Endothelial cell of umbilical vein (primary cell): Measurements from ENCODE around the gene WLS. TPM values are rescaled to one million over a fixed set of nuclear protein-coding genes. Genes with fewer than 3 reads are reported as not detected.

Experiments used
- BruUV-seq: library from RNA; stranded (reverse); fragments of 400-500 nt; replicated peaks from 2 replicates; lab custom pipeline; 2021; lab: Mats Ljungman, UMichigan
- CTCF ChIA-PET: fragments of 300-600, 350-600 bp; sonication (Branson Sonifier 250); formaldehyde crosslinking; loops from one replicate; lab custom pipeline; 2021; ENCODE audit warnings: antibody characterized with exemption, inconsistent platforms; lab: Charles Lee
- POLR2A ChIA-PET: fragments of 300-600, 350-600 bp; sonication (Branson Sonifier 250); formaldehyde crosslinking; loops from one replicate; lab custom pipeline; 2021; ENCODE audit warnings: antibody characterized with exemption, inconsistent platforms; lab: Charles Lee
- DNase-seq: peaks from one replicate; pipeline ENCODE4 v3.0.0-alpha.2; 2011; ENCODE audit warnings: low read depth, low spot score
- FAIRE-seq: peaks from 2 replicates; lab custom pipeline; 2011; peaks lifted over from hg19 to GRCh38; lab: Jason Lieb, UNC
- H2AFZ ChIP-seq: 2 replicates; pipeline ENCODE4 v1.6.0; 2012; ENCODE audit warnings: low read depth, low read length, control low read depth, inconsistent platforms
- H3K27ac ChIP-seq: 2 replicates; pipeline ENCODE4 v1.5.1; 2011; ENCODE audit warnings: low read depth, mild to moderate bottlenecking, control low read depth, low read length, moderate library complexity; ENCODE audit not compliant: insufficient read depth
- H3K27me3 ChIP-seq, 2 experiments: 2 replicates each; pipeline versions ENCODE4 v1.6.0 to v1.6.1; 2011; ENCODE audit warnings: low read length in 2 of 2, mixed read lengths in 1 of 2; ENCODE audit not compliant: control insufficient read depth in 2 of 2, insufficient read depth in 2 of 2
- H3K36me3 ChIP-seq, 2 experiments: 2 replicates in 1 of 2; 3 replicates in 1 of 2; pipeline ENCODE4 v1.5.1; 2011; ENCODE audit warnings: low read length in 2 of 2, mild to moderate bottlenecking in 1 of 2, moderate library complexity in 1 of 2; ENCODE audit not compliant: control insufficient read depth in 2 of 2, insufficient read depth in 2 of 2; ENCODE audit errors: extremely low read depth in 1 of 2
- H3K4me1 ChIP-seq: 3 replicates; pipeline ENCODE4 v1.5.1; 2011; ENCODE audit warnings: mild to moderate bottlenecking, low read length; ENCODE audit not compliant: control insufficient read depth, insufficient read depth; ENCODE audit errors: extremely low read depth
- H3K4me2 ChIP-seq: 2 replicates; pipeline ENCODE4 v1.6.1; 2011; ENCODE audit warnings: low read length, control low read depth, mixed read lengths; ENCODE audit not compliant: insufficient read depth
- H3K4me3 ChIP-seq, 3 experiments: fragments of 200-600 bp in 1 of 3; sonication (generic), shearing (Covaris generic) in 1 of 3; replicated peaks in 1 of 3; 2 replicates each; pipeline ENCODE4 v1.5.1; 2011 to 2016; ENCODE audit warnings: control low read depth in 3 of 3, low read length in 3 of 3, mild to moderate bottlenecking in 2 of 3, inconsistent platforms in 1 of 3, low read depth in 1 of 3, moderate library complexity in 1 of 3; ENCODE audit not compliant: insufficient read depth in 1 of 3
- H3K79me2 ChIP-seq: 2 replicates; pipeline ENCODE4 v1.6.0; 2012; ENCODE audit warnings: low read length, inconsistent platforms; ENCODE audit not compliant: control insufficient read depth, insufficient read depth
- H3K9ac ChIP-seq: replicated peaks from 2 replicates; pipeline ENCODE3; 2011; ENCODE audit warnings: low read length, control low read depth; ENCODE audit not compliant: insufficient read depth; ENCODE audit errors: extremely low read depth
- H3K9me1 ChIP-seq: replicated peaks from 3 replicates; pipeline ENCODE4 v1.6.0; 2011; ENCODE audit warnings: mild to moderate bottlenecking, low read length; ENCODE audit not compliant: control insufficient read depth, insufficient read depth; ENCODE audit errors: extremely low read depth
- H3K9me3 ChIP-seq: replicated peaks from 2 replicates; pipeline ENCODE4 v1.5.1; 2012; ENCODE audit warnings: low read length, inconsistent platforms; ENCODE audit not compliant: control insufficient read depth, insufficient read depth
- H4K20me1 ChIP-seq: replicated peaks from 2 replicates; pipeline ENCODE3; 2011; ENCODE audit warnings: mild to moderate bottlenecking, low read length; ENCODE audit not compliant: control insufficient read depth, insufficient read depth; ENCODE audit errors: extremely low read depth
- CTCF ChIP-seq, 2 donors: IDR thresholded peaks; 1 replicate in 1 of 2; 2 replicates in 1 of 2; pipeline ENCODE4 v1.5.1; 2011; ENCODE audit warnings: low read length in 2 of 2, mild to moderate bottlenecking in 2 of 2, moderate library complexity in 2 of 2, control low read depth in 1 of 2, inconsistent platforms in 1 of 2, low read depth in 1 of 2; ENCODE audit not compliant: insufficient read depth in 1 of 2; ENCODE audit errors: extremely low read depth in 1 of 2
- EZH2 ChIP-seq: IDR thresholded peaks from 2 replicates; pipeline ENCODE4 v1.6.1; 2012; ENCODE audit warnings: borderline replicate concordance, low read depth, mild to moderate bottlenecking, moderate library complexity, low read length, inconsistent platforms; ENCODE audit not compliant: severe bottlenecking
- FOS ChIP-seq: IDR thresholded peaks from 2 replicates; pipeline ENCODE4 v1.6.1; 2011; ENCODE audit warnings: mild to moderate bottlenecking, low read length, moderate library complexity, borderline replicate concordance; ENCODE audit not compliant: insufficient read depth
- GATA2 ChIP-seq: IDR thresholded peaks from 2 replicates; pipeline ENCODE4 v1.7.0; 2011; ENCODE audit warnings: low read depth, mild to moderate bottlenecking, moderate library complexity, mixed read lengths, low read length; ENCODE audit not compliant: insufficient read length, insufficient read depth
- JUN ChIP-seq: IDR thresholded peaks from 2 replicates; pipeline ENCODE4 v1.6.1; 2011; ENCODE audit warnings: borderline replicate concordance, low read depth; ENCODE audit not compliant: insufficient read length, insufficient read depth
- POLR2AphosphoS5 ChIP-seq: IDR thresholded peaks from 2 replicates; pipeline ENCODE4 v1.6.1; 2012; ENCODE audit warnings: low read depth, mild to moderate bottlenecking, control low read depth, low read length, moderate library complexity; ENCODE audit not compliant: insufficient read depth
- dilution Hi-C: fragments of 300-500 bp; cut with MboI; formaldehyde crosslinking; loops from one replicate; pipeline ENCODE4 v1.15.0; 2019; ENCODE audit warnings: low sequenced_read_pairs; ENCODE audit not compliant: extremely low pct_ligation_motif_present
- intact Hi-C: fragments of 100-400 bp; cut with micrococcal nuclease; formaldehyde crosslinking; loops from one replicate; pipeline ENCODE4 v1.10.0; 2022
- polyA plus RNA-seq, 4 experiments: library from polyadenylated mRNA; depleted of rRNA in 3 of 4; stranded (reverse) in 3 of 4; unstranded in 1 of 4; fragments of >200 nt; gene quantifications; 2 replicates each; pipeline versions ENCODE4 v1.2.1 to v1.2.3, GENCODE V29; 2011 to 2012; ENCODE audit warnings: missing spikeins in 1 of 4
- total RNA-seq: library from RNA; stranded (reverse); gene quantifications from 2 replicates; pipeline ENCODE4 v1.2.3, GENCODE V29; 2021

WLS gene
- total and polyA plus RNA-seq, 2 donors (not counting 3 experiments of a cell fraction or from before 2014, with no cell fraction given), result 121 to 199 TPM

DNA sequence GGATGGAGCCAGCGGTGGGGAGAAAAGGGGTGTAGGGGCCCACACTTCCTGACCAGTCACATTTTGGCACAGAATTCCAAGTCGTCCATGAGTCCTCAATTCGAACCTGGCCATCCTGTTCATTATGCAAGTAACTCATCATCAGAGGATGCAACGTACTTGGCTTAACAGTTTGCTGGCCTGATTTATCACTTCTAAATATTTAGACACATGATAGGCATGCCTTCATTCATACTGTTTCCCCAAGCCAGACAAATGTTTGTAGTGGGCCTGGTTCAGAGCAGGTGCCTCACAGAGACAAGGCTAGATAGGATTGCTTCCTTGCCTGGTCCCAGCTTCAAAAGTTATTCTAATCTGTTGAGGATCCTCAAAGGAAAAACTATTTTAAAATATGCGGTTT is 66.7 kb downstream of the WLS start:
- POLR2A ChIA-PET, result interaction anchor here (1.6 kb wide), 1 partner anchor 67 kb away, joined by 4 read pairs; the partner anchor contains the start of gene WLS

More for the DNA sequence above, 66.7 kb downstream of the WLS start:
- Histone ChIP-seq H3K27me3 (no peaks in the 10 kb centered on the region), H4K20me1 (no peaks in the 10 kb centered on the region), H3K4me3 (no peak overlapping the region), H3K27ac (no peak overlapping the region), H3K4me1 (no peaks in the 10 kb centered on the region), H3K9me3 (no peaks in the 10 kb centered on the region), H2AFZ (no peak overlapping the region), H3K79me2 (no peaks in the 10 kb centered on the region), H3K9me1 (no peaks in the 10 kb centered on the region), H3K9ac (no peak overlapping the region), H3K36me3 (peaks cover 0 to 10% of the 10 kb centered on the region in 2 experiments), H3K4me2 (no peak overlapping the region)
- TF ChIP-seq GATA2 (no peak), CTCF (IDR thresholded peaks at IDR 0.05; ENCODE audit: extremely low read depth in 1 of 2, insufficient read depth in 1 of 2, low read depth in 1 of 2, low read length in 2 of 2) (no peak), JUN (no peak), EZH2 (no peak), FOS (no peak), POLR2AphosphoS5 (no peak)
- intact Hi-C loops (no loop called here), dilution Hi-C loops (no loop called here)
- CTCF ChIA-PET, result interaction anchor here (1.2 to 1.5 kb wide), 4 partner anchors 24 to 177 kb away, joined by 3 to 5 read pairs (median 4); partner anchors contain the start of gene WLS
- FAIRE-seq (no peak), DNase-seq (no peak)
- BruUV-seq, result no TSS peak
